ENCODE measurements around the gene TBC1D7. TPM values are rescaled to one million over a fixed set of nuclear protein-coding genes. Genes with fewer than 3 reads are reported as not detected.

Gene TBC1D7
- polyA plus RNA-seq, 1 donor from 2014 or later: 15.7 TPM

GRCh38 chr6:13299403-13299821, 28.9 kb downstream of the TBC1D7 start:
- Mint-ChIP-seq H3K27ac (no peak overlapping the region), H3K9me3 (no peaks in the 10 kb centered on the region), H3K36me3 (peaks cover 5% of the 10 kb centered on the region), H3K4me1 (peaks cover 27 to 35% (median 28%) of the 10 kb centered on the region in 3 donors), H3K27me3 (no peaks in the 10 kb centered on the region), H3K4me3 (peak overlapping the region in 1 of 4 donors; percentile 57)

GRCh38 chr6:13298446-13298845, 29.9 kb downstream of the TBC1D7 start:
- Mint-ChIP-seq H3K27me3 (no peaks in the 10 kb centered on the region), H3K4me1 (peaks cover 19 to 29% (median 21%) of the 10 kb centered on the region in 3 donors), H3K36me3 (peaks cover 10% of the 10 kb centered on the region), H3K4me3 (peak overlapping the region in 1 of 4 donors; percentile 25), H3K9me3 (no peaks in the 10 kb centered on the region), H3K27ac (no peak overlapping the region)

GRCh38 chr6:13297391-13297790, 30.9 kb downstream of the TBC1D7 start:
- no peak overlapping the region for H3K4me3 Mint-ChIP-seq
- H3K27me3 Mint-ChIP-seq: no peaks in the 10 kb centered on the region
- no peak overlapping the region for H3K27ac Mint-ChIP-seq
- no peaks in the 10 kb centered on the region for H3K9me3 Mint-ChIP-seq
- peaks cover 10% of the 10 kb centered on the region for H3K36me3 Mint-ChIP-seq
- peaks cover 8 to 20% (median 11%) of the 10 kb centered on the region in 3 donors for H3K4me1 Mint-ChIP-seq

- H3K27ac Mint-ChIP-seq: no peak overlapping the region
- H3K4me3 Mint-ChIP-seq: peak overlapping the region in 2 of 4 donors; percentile 46 to 69
- no peaks in the 10 kb centered on the region for H3K27me3 Mint-ChIP-seq
- H3K9me3 Mint-ChIP-seq: no peaks in the 10 kb centered on the region
- peaks cover 10% of the 10 kb centered on the region for H3K36me3 Mint-ChIP-seq
- peaks cover 7 to 17% (median 11%) of the 10 kb centered on the region in 3 donors for H3K4me1 Mint-ChIP-seq
These were observed 31.8 kb downstream of the TBC1D7 start for GRCh38 chr6:13296536-13296997.

- Mint-ChIP-seq H3K4me1 (peaks cover 7 to 16% (median 11%) of the 10 kb centered on the region in 3 donors), H3K36me3 (peaks cover 10% of the 10 kb centered on the region)
These were observed 32.8 kb downstream of the TBC1D7 start for GRCh38 chr6:13295576-13295975.

GRCh38 chr6:13294499-13295069, 33.8 kb downstream of the TBC1D7 start:
- Mint-ChIP-seq H3K4me1 (peaks cover 8 to 11% (median 11%) of the 10 kb centered on the region in 3 donors), H3K4me3 (peak overlapping the region in 1 of 4 donors; percentile 68), H3K27ac (peak overlapping the region in 2 of 3 donors; percentile 56 to 96), H3K27me3 (no peaks in the 10 kb centered on the region), H3K36me3 (peaks cover 12% of the 10 kb centered on the region), H3K9me3 (no peaks in the 10 kb centered on the region)

More at GRCh38 chr6:13295576-13295975, 32.8 kb downstream of the TBC1D7 start:
- no peaks in the 10 kb centered on the region for H3K27me3 Mint-ChIP-seq
- H3K27ac Mint-ChIP-seq: peak overlapping the region in 1 of 3 donors; percentile 96
- no peak overlapping the region for H3K4me3 Mint-ChIP-seq
- no peaks in the 10 kb centered on the region for H3K9me3 Mint-ChIP-seq

- Mint-ChIP-seq H3K4me3 (no peak overlapping the region), H3K9me3 (no peaks in the 10 kb centered on the region)
These were observed 35.6 kb downstream of the TBC1D7 start for GRCh38 chr6:13292774-13293173.

GRCh38 chr6:13290335-13290734, 38.0 kb downstream of the TBC1D7 start:
- no peaks in the 10 kb centered on the region for H3K27me3 Mint-ChIP-seq
- H3K9me3 Mint-ChIP-seq: no peaks in the 10 kb centered on the region
- H3K4me1 Mint-ChIP-seq: peaks cover 13 to 16% (median 13%) of the 10 kb centered on the region in 3 donors
- H3K27ac Mint-ChIP-seq: no peak overlapping the region
- H3K36me3 Mint-ChIP-seq: peaks cover 18% of the 10 kb centered on the region
- no peak overlapping the region for H3K4me3 Mint-ChIP-seq

More at GRCh38 chr6:13292774-13293173, 35.6 kb downstream of the TBC1D7 start:
- Mint-ChIP-seq H3K4me1 (peaks cover 6 to 10% (median 8%) of the 10 kb centered on the region in 3 donors), H3K27ac (no peak overlapping the region), H3K36me3 (peaks cover 10% of the 10 kb centered on the region), H3K27me3 (no peaks in the 10 kb centered on the region)

- no peaks in the 10 kb centered on the region for H3K9me3 Mint-ChIP-seq
- H3K27me3 Mint-ChIP-seq: no peaks in the 10 kb centered on the region
- peaks cover 16% of the 10 kb centered on the region for H3K36me3 Mint-ChIP-seq
- H3K4me1 Mint-ChIP-seq: peaks cover 13 to 16% (median 13%) of the 10 kb centered on the region in 3 donors
- no peak overlapping the region for H3K4me3 Mint-ChIP-seq
- H3K27ac Mint-ChIP-seq: no peak overlapping the region
These were observed 38.5 kb downstream of the TBC1D7 start for GRCh38 chr6:13289789-13290318.

- no peaks in the 10 kb centered on the region for H3K27me3 Mint-ChIP-seq
- no peak overlapping the region for H3K4me3 Mint-ChIP-seq
- peak overlapping the region in 1 of 3 donors; percentile 53 for H3K27ac Mint-ChIP-seq
- no peaks in the 10 kb centered on the region for H3K9me3 Mint-ChIP-seq
- peaks cover 14% of the 10 kb centered on the region for H3K36me3 Mint-ChIP-seq
- H3K4me1 Mint-ChIP-seq: peaks cover 13 to 16% (median 13%) of the 10 kb centered on the region in 3 donors
These were observed 39.4 kb downstream of the TBC1D7 start for GRCh38 chr6:13288969-13289391.

- Mint-ChIP-seq H3K36me3 (peaks cover 11% of the 10 kb centered on the region), H3K27me3 (no peaks in the 10 kb centered on the region), H3K4me1 (peaks cover 11 to 18% (median 17%) of the 10 kb centered on the region in 3 donors), H3K4me3 (no peak overlapping the region), H3K9me3 (no peaks in the 10 kb centered on the region), H3K27ac (no peak overlapping the region)
These were observed 39.9 kb downstream of the TBC1D7 start for GRCh38 chr6:13288481-13288880.

GRCh38 chr6:13287104-13287503, 41.2 kb downstream of the TBC1D7 start:
- H3K27ac Mint-ChIP-seq: no peak overlapping the region
- H3K36me3 Mint-ChIP-seq: peaks cover 14% of the 10 kb centered on the region
- H3K4me1 Mint-ChIP-seq: peaks cover 18 to 25% (median 23%) of the 10 kb centered on the region in 3 donors
- H3K9me3 Mint-ChIP-seq: no peaks in the 10 kb centered on the region
- H3K4me3 Mint-ChIP-seq: peak overlapping the region in 1 of 4 donors; percentile 17
- H3K27me3 Mint-ChIP-seq: peaks cover 1% of the 10 kb centered on the region

- Mint-ChIP-seq H3K9me3 (no peaks in the 10 kb centered on the region), H3K27me3 (peaks cover 1% of the 10 kb centered on the region), H3K4me3 (peak overlapping the region in 2 of 4 donors; percentile 65 to 73), H3K36me3 (peaks cover 14% of the 10 kb centered on the region), H3K27ac (peak overlapping the region in 2 of 3 donors; percentile 73 to 77), H3K4me1 (peaks cover 19 to 30% (median 26%) of the 10 kb centered on the region in 3 donors)
These were observed 42.2 kb downstream of the TBC1D7 start for GRCh38 chr6:13286181-13286580.

GRCh38 chr6:13285705-13286104, 42.6 kb downstream of the TBC1D7 start:
- peaks cover 1% of the 10 kb centered on the region for H3K27me3 Mint-ChIP-seq
- peak overlapping the region in 2 of 4 donors; percentile 65 to 73 for H3K4me3 Mint-ChIP-seq
- no peaks in the 10 kb centered on the region for H3K9me3 Mint-ChIP-seq
- H3K36me3 Mint-ChIP-seq: peaks cover 14% of the 10 kb centered on the region
- peak overlapping the region in 2 of 3 donors; percentile 73 to 77 for H3K27ac Mint-ChIP-seq
- H3K4me1 Mint-ChIP-seq: peaks cover 19 to 30% (median 27%) of the 10 kb centered on the region in 3 donors

GRCh38 chr6:13284646-13285045, 43.7 kb downstream of the TBC1D7 start:
- H3K4me1 Mint-ChIP-seq: peaks cover 21 to 40% (median 29%) of the 10 kb centered on the region in 3 donors
- peak overlapping the region in 1 of 4 donors; percentile 47 for H3K4me3 Mint-ChIP-seq
- peaks cover 1% of the 10 kb centered on the region for H3K27me3 Mint-ChIP-seq
- no peaks in the 10 kb centered on the region for H3K9me3 Mint-ChIP-seq
- peaks cover 14% of the 10 kb centered on the region for H3K36me3 Mint-ChIP-seq
- H3K27ac Mint-ChIP-seq: peak overlapping the region in 1 of 3 donors; percentile 6

Data from IgD-negative memory B cell (primary cell).